Activated naive CD8-positive, alpha-beta T cell treated with anti-CD3 and anti-CD28 coated beads, Interleukin-2, amount 50 U/mL, for 24 hours (primary cell): ENCODE data around the gene CXCL17.
"Not testable (repeated sequence)": the region's sequence is repeated elsewhere in the genome, so short reads cannot be mapped to it uniquely, and the experiment has no call there.

Source experiments
- ATAC-seq: fragments of 150-1000 bp; cut with Tn5 transposase; one replicate; pipeline ENCODE4 v1.10.0; 2021
- DNase-seq: peaks from one replicate; pipeline ENCODE4 v3.0.0; 2021
- H3K27ac Mint-ChIP-seq: one replicate; pipeline ENCODE4 v1.8.0; 2021; ENCODE audit warnings: mild to moderate bottlenecking, mixed read lengths
- H3K27me3 Mint-ChIP-seq: one replicate; pipeline ENCODE4 v1.8.0; 2021; ENCODE audit warnings: mixed read lengths
- H3K36me3 Mint-ChIP-seq: one replicate; pipeline ENCODE4 v1.8.0; 2021; ENCODE audit warnings: low read depth, mixed read lengths
- H3K4me1 Mint-ChIP-seq: one replicate; pipeline ENCODE4 v1.8.0; 2021; ENCODE audit warnings: mixed read lengths
- H3K4me3 Mint-ChIP-seq: one replicate; pipeline ENCODE4 v1.8.0; 2021; ENCODE audit warnings: mild to moderate bottlenecking, moderate library complexity, mixed read lengths
- H3K9me3 Mint-ChIP-seq: one replicate; pipeline ENCODE4 v1.8.0; 2021; ENCODE audit warnings: mixed read lengths

Gene CXCL17

DNA sequence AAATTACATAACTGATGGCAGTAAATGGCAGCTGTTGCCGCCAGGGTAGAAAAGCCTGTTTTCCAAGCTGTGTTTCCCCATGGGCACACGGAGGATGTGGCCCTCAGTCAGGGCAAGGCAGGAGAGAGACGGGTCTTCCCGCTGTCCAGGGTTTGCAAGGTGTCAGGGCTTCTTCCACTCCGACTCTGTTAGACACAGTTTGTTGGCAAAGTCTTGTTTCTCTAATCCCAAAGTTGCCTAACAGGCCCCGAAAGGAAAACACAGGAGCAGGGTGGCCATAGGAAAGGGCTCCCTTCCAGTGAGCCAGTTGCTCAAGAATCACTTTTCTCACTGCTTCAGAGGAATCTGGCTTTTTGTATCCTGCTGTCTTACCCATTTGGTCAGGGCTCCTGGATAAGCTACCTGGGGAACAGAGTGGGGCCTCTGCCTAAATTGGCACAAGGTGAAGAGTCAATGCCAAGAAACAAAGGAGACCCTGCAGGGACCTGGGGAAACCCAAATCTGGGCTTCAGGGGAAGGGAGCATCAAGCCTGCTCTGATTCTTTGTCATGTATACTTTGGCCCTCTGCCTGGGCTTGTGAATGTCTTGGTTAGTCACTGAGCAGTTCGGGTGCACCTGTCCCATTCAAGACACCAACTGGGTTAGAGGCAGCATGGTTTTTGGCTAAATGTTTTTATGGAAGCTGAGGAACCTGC is 29.0 kb upstream of the CXCL17 start:
- Mint-ChIP-seq H3K27me3 (no peaks in the 10 kb centered on the region), H3K4me1 (peaks cover 26% of the 10 kb centered on the region), H3K4me3 (no peak overlapping the region), H3K27ac (no peak overlapping the region), H3K36me3 (no peaks in the 10 kb centered on the region), H3K9me3 (no peaks in the 10 kb centered on the region)
- ATAC-seq = no peak
- DNase-seq = no peak

- DNase-seq (peak; percentile 43), ATAC-seq (peak; percentile 93)
- Mint-ChIP-seq H3K36me3 (no peaks in the 10 kb centered on the region), H3K4me3 (peak overlapping the region; percentile 25), H3K9me3 (no peaks in the 10 kb centered on the region), H3K27me3 (no peaks in the 10 kb centered on the region), H3K27ac (peak overlapping the region; percentile 82), H3K4me1 (peaks cover 36% of the 10 kb centered on the region)
These were observed 26.8 kb upstream of the CXCL17 start for GRCh38 chr19:42469311-42470235.

- H3K27ac Mint-ChIP-seq = no peak overlapping the region
- no peaks in the 10 kb centered on the region for H3K27me3 Mint-ChIP-seq
- H3K9me3 Mint-ChIP-seq = no peaks in the 10 kb centered on the region
- ATAC-seq = no peak
- H3K4me1 Mint-ChIP-seq = peaks cover 36% of the 10 kb centered on the region
- no peaks in the 10 kb centered on the region for H3K36me3 Mint-ChIP-seq
- DNase-seq = no peak
- H3K4me3 Mint-ChIP-seq = no peak overlapping the region
These were observed 25.6 kb upstream of the CXCL17 start for GRCh38 chr19:42468273-42468796.

DNA sequence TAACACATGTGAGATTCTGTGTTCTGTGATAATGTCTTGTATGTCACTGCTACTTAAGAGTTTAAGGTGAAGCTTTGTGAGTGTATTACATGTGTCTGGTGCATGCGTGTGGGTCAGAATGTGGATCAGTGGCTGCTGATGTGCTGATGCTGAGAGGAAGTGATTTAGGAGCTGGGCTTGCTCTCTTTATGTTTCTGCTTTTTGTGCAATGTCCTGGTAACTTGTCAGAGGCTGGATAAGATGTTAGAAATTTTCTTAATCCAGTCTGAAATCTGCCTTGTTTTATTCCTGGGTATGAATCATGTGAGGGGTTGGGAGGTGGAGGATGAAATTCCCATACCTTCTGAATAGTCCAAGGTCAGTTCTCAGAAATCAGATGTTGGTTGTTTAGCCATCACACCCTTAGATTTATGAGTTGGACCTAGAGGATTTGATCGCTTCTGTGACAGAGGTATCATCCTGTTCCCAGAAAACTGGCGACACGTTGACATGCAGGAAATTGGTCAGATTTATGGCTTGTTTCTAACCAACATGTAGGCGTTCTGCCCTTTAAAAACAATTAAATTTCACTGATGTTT is 24.5 kb upstream of the CXCL17 start:
- Mint-ChIP-seq H3K36me3 (no peaks in the 10 kb centered on the region), H3K9me3 (no peaks in the 10 kb centered on the region), H3K27ac (peak overlapping the region; percentile 15), H3K27me3 (no peaks in the 10 kb centered on the region), H3K4me1 (peaks cover 36% of the 10 kb centered on the region), H3K4me3 (no peak overlapping the region)
- ATAC-seq (no peak), DNase-seq (no peak)

DNA sequence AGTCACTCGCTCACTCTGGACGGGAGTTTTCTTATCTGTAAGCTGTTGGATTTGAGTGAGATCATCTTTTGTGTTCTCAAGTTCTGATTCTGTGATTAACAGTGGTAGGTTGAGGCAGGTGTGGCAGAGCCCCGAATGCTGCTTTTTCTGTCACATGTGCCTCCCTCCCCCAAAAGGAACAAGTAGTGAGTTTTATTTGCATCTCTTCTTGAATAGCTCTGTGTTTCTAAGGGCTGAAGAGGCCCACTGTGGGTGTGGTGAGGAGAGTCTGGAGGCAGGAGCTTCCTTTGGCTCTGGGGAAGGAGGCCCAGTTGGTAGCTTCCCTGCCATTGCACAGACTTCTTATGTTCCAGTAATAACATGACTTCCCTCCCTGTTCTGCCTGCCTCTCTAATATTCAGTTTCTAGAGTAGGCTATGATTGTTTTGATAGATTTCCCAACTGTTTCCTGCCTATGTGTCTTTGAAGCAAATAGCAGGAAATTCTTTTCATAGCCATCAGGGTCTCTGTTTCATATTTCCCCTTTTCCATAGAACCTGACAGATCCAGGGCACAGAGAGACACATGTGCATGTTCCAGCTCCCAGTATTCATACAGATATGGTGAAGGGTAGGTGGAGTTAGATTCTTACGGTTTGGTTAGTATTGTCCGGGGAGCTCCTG is 23.9 kb upstream of the CXCL17 start:
- no peaks in the 10 kb centered on the region for H3K27me3 Mint-ChIP-seq
- no peaks in the 10 kb centered on the region for H3K36me3 Mint-ChIP-seq
- no peak for DNase-seq
- H3K9me3 Mint-ChIP-seq = no peaks in the 10 kb centered on the region
- no peak for ATAC-seq
- H3K4me1 Mint-ChIP-seq = peaks cover 36% of the 10 kb centered on the region
- H3K27ac Mint-ChIP-seq = peak overlapping the region; percentile 23
- H3K4me3 Mint-ChIP-seq = no peak overlapping the region

- Mint-ChIP-seq H3K27ac (peak overlapping the region; percentile 23), H3K4me1 (peaks cover 36% of the 10 kb centered on the region), H3K27me3 (no peaks in the 10 kb centered on the region), H3K4me3 (no peak overlapping the region), H3K9me3 (no peaks in the 10 kb centered on the region), H3K36me3 (no peaks in the 10 kb centered on the region)
- ATAC-seq (no peak), DNase-seq (no peak)
These were observed 23.1 kb upstream of the CXCL17 start for GRCh38 chr19:42465827-42466280.

DNA sequence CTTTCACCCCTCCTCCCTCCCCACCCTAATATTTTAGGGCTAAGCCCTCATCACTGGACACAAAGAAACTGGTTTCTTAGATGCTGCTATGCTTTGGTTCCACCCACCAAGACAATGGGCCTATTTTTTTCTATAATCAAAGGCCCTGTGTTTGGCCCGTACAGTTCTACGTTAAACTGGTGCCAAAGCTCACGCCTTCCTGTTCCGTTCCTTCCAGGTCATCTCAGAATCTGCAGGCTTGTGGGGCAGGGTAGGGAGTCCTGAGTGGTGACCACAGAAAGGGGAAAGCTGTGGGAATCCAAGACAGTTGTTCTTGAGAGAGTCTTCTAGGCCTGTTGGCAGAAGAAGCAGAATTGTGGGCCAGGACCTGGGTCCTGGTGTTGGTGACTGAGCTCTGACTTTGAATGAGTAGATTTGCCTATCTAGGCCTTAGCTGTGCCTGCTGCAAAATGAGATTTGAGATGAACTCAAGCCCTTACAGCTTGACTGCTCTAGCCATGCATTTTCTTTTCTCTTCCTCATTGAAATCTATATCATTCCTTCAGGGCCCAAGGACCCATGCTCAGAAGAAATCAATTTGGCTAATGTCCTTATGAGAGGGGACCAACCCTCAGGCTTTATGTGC is 19.1 kb upstream of the CXCL17 start:
- peaks cover 15% of the 10 kb centered on the region for H3K4me1 Mint-ChIP-seq
- DNase-seq (no peak), ATAC-seq (no peak)
- H3K4me3 Mint-ChIP-seq = no peak overlapping the region
- H3K27ac Mint-ChIP-seq = no peak overlapping the region
- no peaks in the 10 kb centered on the region for H3K36me3 Mint-ChIP-seq
- H3K27me3 Mint-ChIP-seq = no peaks in the 10 kb centered on the region
- H3K9me3 Mint-ChIP-seq = no peaks in the 10 kb centered on the region

DNA sequence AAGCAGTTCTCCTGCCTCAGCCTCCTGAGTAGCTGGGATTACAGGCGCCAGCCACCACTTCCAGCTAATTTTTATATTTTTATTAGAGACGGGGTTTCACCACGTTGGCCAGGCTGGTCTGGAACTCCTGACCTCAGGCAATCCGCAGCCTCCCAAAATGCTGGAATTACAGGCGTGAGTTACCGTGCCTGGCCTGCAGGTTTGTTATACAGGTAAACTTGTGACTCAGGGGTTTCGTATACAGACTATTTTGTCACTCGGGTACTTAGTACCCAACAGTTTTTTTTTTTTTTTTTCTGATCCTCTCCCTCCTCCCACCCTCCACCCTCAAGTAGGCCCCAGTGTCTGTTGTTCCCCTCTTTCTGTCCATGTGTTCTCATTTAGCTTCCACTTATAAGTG is 18.5 kb upstream of the CXCL17 start:
- H3K4me1 Mint-ChIP-seq = peaks cover 11% of the 10 kb centered on the region
- DNase-seq, H3K27me3 Mint-ChIP-seq, H3K36me3 Mint-ChIP-seq, H3K4me3 Mint-ChIP-seq, H3K9me3 Mint-ChIP-seq, ATAC-seq, H3K27ac Mint-ChIP-seq: not testable (repeated sequence)

- H3K4me3 Mint-ChIP-seq = no peak overlapping the region
- peaks cover 12% of the 10 kb centered on the region for H3K4me1 Mint-ChIP-seq
- no peak overlapping the region for H3K27ac Mint-ChIP-seq
- H3K27me3 Mint-ChIP-seq = no peaks in the 10 kb centered on the region
- no peaks in the 10 kb centered on the region for H3K9me3 Mint-ChIP-seq
- H3K36me3 Mint-ChIP-seq = no peaks in the 10 kb centered on the region
- no peak for DNase-seq
- no peak for ATAC-seq
These were observed 17.2 kb upstream of the CXCL17 start for GRCh38 chr19:42459926-42460325.

DNA sequence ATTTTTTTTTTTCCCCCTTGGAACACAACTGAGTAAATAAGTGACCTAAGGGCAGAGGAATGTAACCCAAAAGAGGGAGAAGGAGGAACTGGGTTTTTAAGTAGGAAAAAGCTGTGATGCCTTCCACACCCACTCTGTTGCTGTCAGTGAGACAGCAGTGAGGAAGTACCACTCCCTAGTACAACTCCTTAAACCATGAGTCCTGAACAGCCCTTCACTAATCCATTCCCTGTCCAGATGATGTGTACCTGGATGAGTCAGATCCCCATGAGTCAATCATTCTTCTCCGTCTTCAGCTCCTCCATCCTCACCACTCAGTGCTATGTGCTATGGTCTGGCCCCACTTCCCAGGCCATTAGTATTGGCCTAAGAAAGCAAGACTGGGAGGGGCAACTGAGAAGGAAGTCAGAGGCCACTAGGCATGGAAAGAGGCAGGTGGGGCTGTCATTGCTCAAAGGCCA is 12.9 kb upstream of the CXCL17 start:
- Mint-ChIP-seq H3K4me3 (no peak overlapping the region), H3K27ac (no peak overlapping the region), H3K4me1 (peaks cover 17% of the 10 kb centered on the region), H3K9me3 (no peaks in the 10 kb centered on the region), H3K36me3 (no peaks in the 10 kb centered on the region), H3K27me3 (peaks cover 4% of the 10 kb centered on the region)
- ATAC-seq (no peak), DNase-seq (no peak)

GRCh38 chr19:42455086-42455485 is 12.3 kb upstream of the CXCL17 start:
- ATAC-seq (no peak), DNase-seq (no peak)
- Mint-ChIP-seq H3K27ac (no peak overlapping the region), H3K27me3 (peaks cover 4% of the 10 kb centered on the region), H3K9me3 (no peaks in the 10 kb centered on the region), H3K4me3 (no peak overlapping the region), H3K4me1 (peaks cover 15% of the 10 kb centered on the region), H3K36me3 (no peaks in the 10 kb centered on the region)

DNA sequence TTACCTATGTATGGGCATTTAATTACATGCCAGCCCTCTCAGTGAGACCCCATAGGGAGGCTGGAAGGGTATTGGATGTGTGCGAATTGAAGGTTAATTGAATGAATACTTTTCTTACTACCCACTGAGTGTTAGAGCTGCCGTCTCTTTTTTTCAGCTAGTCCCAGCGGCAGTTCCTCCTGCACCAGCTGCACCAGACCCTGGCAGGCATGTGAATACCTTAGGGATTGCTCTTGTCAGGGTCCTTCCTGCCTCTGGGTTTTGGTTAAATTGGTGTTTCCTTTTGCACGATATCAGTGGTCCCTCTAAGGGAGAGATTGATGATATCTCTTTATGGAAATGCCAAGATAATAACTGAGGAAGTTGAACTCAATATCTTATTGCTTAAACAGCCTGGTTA is 9.8 kb upstream of the CXCL17 start:
- H3K4me1 Mint-ChIP-seq = peaks cover 12% of the 10 kb centered on the region
- H3K9me3 Mint-ChIP-seq = no peaks in the 10 kb centered on the region
- no peak overlapping the region for H3K4me3 Mint-ChIP-seq
- ATAC-seq (no peak), DNase-seq (no peak)
- H3K36me3 Mint-ChIP-seq = no peaks in the 10 kb centered on the region
- H3K27me3 Mint-ChIP-seq = peaks cover 4% of the 10 kb centered on the region
- no peak overlapping the region for H3K27ac Mint-ChIP-seq

- no peaks in the 10 kb centered on the region for H3K9me3 Mint-ChIP-seq
- peaks cover 4% of the 10 kb centered on the region for H3K27me3 Mint-ChIP-seq
- H3K4me1 Mint-ChIP-seq = peaks cover 6% of the 10 kb centered on the region
- no peaks in the 10 kb centered on the region for H3K36me3 Mint-ChIP-seq
- H3K4me3 Mint-ChIP-seq = no peak overlapping the region
- no peak overlapping the region for H3K27ac Mint-ChIP-seq
- DNase-seq (peak; percentile 73), ATAC-seq (peak; percentile 96)
These were observed 7.7 kb upstream of the CXCL17 start for GRCh38 chr19:42450314-42450934.
